ENCODE measurements around the gene PLA2G1B. TPM values are rescaled to one million over a fixed set of nuclear protein-coding genes. Genes with fewer than 3 reads are reported as not detected.

Gene PLA2G1B
- total RNA-seq, 2 donors from 2014 or later: not detected

DNA sequence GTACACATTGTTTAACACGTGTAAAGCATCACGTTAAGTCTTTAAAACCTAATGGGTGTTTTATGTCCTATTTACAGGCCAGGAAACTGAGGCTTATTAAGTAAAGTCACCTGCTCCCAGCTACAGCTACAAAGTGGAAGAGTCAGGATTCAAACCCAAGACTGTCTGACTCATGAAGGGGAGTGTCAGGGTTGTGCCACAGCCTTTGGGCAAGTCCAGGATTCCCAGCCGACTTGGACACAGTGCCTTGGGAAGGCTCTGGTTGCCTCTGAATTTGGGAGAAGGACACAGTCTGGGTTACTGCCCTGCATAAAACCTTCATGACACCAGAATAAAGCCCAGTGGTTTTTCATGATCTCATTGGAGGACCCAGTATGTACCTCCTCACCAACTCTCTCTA, 43.2 kb downstream of the PLA2G1B start:
- no peak overlapping the region for H3K4me3 ChIP-seq
- no peak for DNase-seq (ENCODE audit: low spot score)
- no peaks in the 10 kb centered on the region for H3K27me3 ChIP-seq
- H3K4me1 ChIP-seq: no peaks in the 10 kb centered on the region
- no peak overlapping the region for H3K27ac ChIP-seq
- H3K9me3 ChIP-seq: no peaks in the 10 kb centered on the region
- TF ChIP-seq, protein P1, sequence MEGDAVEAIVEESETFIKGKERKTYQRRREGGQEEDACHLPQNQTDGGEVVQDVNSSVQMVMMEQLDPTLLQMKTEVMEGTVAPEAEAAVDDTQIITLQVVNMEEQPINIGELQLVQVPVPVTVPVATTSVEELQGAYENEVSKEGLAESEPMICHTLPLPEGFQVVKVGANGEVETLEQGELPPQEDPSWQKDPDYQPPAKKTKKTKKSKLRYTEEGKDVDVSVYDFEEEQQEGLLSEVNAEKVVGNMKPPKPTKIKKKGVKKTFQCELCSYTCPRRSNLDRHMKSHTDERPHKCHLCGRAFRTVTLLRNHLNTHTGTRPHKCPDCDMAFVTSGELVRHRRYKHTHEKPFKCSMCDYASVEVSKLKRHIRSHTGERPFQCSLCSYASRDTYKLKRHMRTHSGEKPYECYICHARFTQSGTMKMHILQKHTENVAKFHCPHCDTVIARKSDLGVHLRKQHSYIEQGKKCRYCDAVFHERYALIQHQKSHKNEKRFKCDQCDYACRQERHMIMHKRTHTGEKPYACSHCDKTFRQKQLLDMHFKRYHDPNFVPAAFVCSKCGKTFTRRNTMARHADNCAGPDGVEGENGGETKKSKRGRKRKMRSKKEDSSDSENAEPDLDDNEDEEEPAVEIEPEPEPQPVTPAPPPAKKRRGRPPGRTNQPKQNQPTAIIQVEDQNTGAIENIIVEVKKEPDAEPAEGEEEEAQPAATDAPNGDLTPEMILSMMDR (IDR thresholded peaks at IDR 0.05): no peak
- H3K36me3 ChIP-seq: no peaks in the 10 kb centered on the region

DNA sequence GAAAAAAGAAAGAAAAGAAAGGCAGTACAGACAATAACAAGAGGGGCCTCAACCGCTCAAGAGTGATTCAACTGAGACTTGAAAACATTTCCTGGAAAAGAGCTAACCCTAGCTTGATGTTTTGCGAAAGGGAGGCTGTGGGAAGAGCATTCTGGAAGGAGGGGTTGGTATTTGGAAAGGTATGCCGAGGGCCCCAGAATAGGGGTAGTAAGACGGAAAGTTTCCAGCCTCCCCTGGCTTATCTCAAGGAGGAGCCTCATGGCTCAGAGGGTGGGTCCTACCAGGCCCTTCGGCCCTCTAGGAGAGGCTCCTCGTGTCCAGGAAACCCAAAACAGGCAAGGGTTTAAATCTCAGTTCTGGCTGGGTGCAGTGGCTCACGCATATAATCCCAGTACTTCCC, 44.3 kb downstream of the PLA2G1B start:
- TF ChIP-seq, protein P1 (IDR thresholded peaks at IDR 0.05): no peak
- Histone ChIP-seq H3K9me3 (no peaks in the 10 kb centered on the region), H3K4me1 (no peaks in the 10 kb centered on the region), H3K27me3 (no peaks in the 10 kb centered on the region), H3K36me3 (no peaks in the 10 kb centered on the region), H3K27ac (no peak overlapping the region), H3K4me3 (no peak overlapping the region)
- no peak for DNase-seq (ENCODE audit: low spot score)

DNA sequence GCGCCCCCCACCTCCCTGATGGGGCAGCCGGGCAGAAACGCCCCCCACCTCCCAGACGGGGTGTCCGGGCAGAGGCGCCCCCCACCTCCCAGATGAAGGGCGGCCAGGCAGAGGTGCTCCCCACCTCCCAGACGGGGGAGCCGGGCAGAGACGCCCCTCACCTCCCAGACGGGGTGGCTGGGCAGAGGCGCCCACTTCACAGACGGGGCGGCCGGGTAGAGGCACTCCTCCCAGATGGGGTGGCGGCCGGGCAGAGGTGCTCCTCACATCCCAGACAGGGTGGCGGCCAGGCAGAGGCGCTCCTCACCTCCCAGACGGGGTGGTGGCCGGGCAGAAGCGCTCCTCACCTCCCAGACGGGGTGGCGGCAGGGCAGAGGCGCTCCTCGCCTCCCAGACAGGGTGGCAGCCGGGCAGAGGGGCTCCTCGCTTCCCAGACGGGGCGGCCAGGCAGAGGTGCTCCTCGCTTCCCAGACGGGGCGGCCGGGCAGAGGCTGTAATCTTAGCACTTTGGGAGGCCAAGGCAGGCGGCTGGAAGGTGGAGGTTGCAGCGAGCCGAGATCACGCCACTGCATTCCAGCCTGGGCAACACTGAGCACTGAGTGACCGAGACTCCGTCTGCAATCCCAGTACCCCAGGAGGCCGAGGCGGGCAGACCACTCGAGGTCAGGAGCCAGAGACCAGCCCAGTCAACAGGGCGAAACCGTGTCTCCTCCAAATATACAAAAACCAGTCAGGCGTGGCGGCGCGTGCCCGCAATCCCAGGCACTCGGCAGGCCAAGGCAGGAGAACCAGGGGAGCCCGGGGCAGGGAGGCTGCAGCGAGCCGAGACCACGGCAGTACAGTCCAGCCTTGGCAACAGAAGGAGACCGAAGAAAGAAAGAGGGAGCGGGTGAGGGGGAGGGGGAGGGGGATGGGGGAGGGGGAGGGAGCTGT, 49.2 kb downstream of the PLA2G1B start:
- Histone ChIP-seq H3K27ac (no peak overlapping the region), H3K9me3 (no peaks in the 10 kb centered on the region), H3K27me3 (no peaks in the 10 kb centered on the region), H3K4me1 (no peaks in the 10 kb centered on the region), H3K36me3 (no peaks in the 10 kb centered on the region), H3K4me3 (no peak overlapping the region)
- TF ChIP-seq, protein P1 (IDR thresholded peaks at IDR 0.05): no peak
- DNase-seq (ENCODE audit: low spot score): no peak

DNA sequence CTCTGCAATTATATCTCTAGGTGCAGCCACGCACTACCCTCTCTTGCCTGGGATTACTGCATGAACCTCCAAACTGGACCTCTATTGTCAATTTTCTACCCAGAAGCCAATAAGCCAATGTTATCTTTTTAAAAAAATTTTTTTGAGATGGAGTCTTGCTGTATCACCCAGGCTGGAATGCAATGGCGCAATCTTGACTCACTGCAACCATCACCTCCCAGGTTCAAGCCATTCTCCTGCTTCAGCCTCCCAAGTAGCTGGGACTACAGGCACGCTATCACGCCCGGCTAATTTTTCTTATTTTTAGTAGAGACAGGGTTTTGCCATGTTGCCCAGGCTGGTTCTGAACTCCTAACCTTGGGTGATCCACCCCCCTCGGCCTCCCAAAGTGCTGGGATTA, 50.8 kb downstream of the PLA2G1B start:
- H3K4me1 ChIP-seq: no peaks in the 10 kb centered on the region
- TF ChIP-seq, protein P1 (IDR thresholded peaks at IDR 0.05): no peak
- no peak overlapping the region for H3K27ac ChIP-seq
- no peaks in the 10 kb centered on the region for H3K36me3 ChIP-seq
- H3K27me3 ChIP-seq: no peaks in the 10 kb centered on the region
- no peaks in the 10 kb centered on the region for H3K9me3 ChIP-seq
- no peak for DNase-seq (ENCODE audit: low spot score)
- H3K4me3 ChIP-seq: no peak overlapping the region

Other genes with a start within 250 kb of the PLA2G1B start
- gene RAB35, start 211.0 kb downstream of the PLA2G1B start, total RNA-seq: 10 to 100 TPM; 13.4 to 17.6 TPM
- 10 to 100 TPM; 28.3 to 36.0 TPM for gene GCN1, start 133.1 kb downstream of the PLA2G1B start, total RNA-seq
- gene RPLP0, start 126.7 kb downstream of the PLA2G1B start, total RNA-seq: 1,000 to 10,000 TPM in 1 of 2 donors, 100 to 1,000 TPM in 1; 846 to 1,862 TPM
- gene PXN, start 62.0 kb downstream of the PLA2G1B start, total RNA-seq: 10 to 100 TPM; 34.7 to 76.7 TPM
- gene RNU4-2, start 35.9 kb downstream of the PLA2G1B start, total RNA-seq: not detected
- not detected for gene RNU4-1, start 34.5 kb downstream of the PLA2G1B start, total RNA-seq
- 1 to 10 TPM; 3.1 to 5.6 TPM for gene SIRT4, start 25.5 kb downstream of the PLA2G1B start, total RNA-seq
- 1 to 10 TPM in 1 of 2 donors, under 1 TPM in 1; 0.93 to 2.9 TPM for gene MSI1, start 41.4 kb upstream of the PLA2G1B start, total RNA-seq
- 100 to 1,000 TPM; 190 to 291 TPM for gene COX6A1, start 110.3 kb upstream of the PLA2G1B start, total RNA-seq
- 1 to 10 TPM; 8.9 to 9.2 TPM for gene TRIAP1, start 118.6 kb upstream of the PLA2G1B start, total RNA-seq
- gene GATC, start 118.7 kb upstream of the PLA2G1B start, total RNA-seq: 10 to 100 TPM; 11.6 to 13.6 TPM
- gene SRSF9, start 142.0 kb upstream of the PLA2G1B start, total RNA-seq: 10 to 100 TPM; 18.7 to 31.4 TPM
- 100 to 1,000 TPM; 168 to 178 TPM for gene DYNLL1, start 168.3 kb upstream of the PLA2G1B start, total RNA-seq
- gene COQ5, start 201.4 kb upstream of the PLA2G1B start, total RNA-seq: 10 to 100 TPM; 21.9 to 34.3 TPM
- 100 to 1,000 TPM; 166 to 168 TPM for gene RNF10, start 206.6 kb upstream of the PLA2G1B start, total RNA-seq